PFSK-1 (cell line): ENCODE measurements around the gene DGKA.

ENCODE experiments used
- POLR2AphosphoS5 ChIP-seq: IDR thresholded peaks from 2 replicates; pipeline ENCODE4 v1.6.1; 2012; ENCODE audit warnings: low read depth, mild to moderate bottlenecking, control low read depth, low read length, moderate library complexity
- SIN3A ChIP-seq: IDR thresholded peaks from 2 replicates; pipeline ENCODE4 v1.6.1; 2012; ENCODE audit warnings: mild to moderate bottlenecking, low read length, moderate library complexity, borderline replicate concordance; ENCODE audit not compliant: insufficient read depth
- TAF1 ChIP-seq: IDR thresholded peaks from 2 replicates; pipeline ENCODE4 v1.6.1; 2012; ENCODE audit warnings: low read length, control low read depth, borderline replicate concordance; ENCODE audit not compliant: insufficient read depth
- TF ChIP-seq, protein P1 (sequence below), 2 experiments: IDR thresholded peaks; 2 replicates each; pipeline versions ENCODE4 v1.6.1 to v1.8.0; 2011 to 2012; ENCODE audit warnings: low read depth in 2 of 2, low read length in 2 of 2, control low read depth in 1 of 2, inconsistent platforms in 1 of 2, mild to moderate bottlenecking in 1 of 2, moderate library complexity in 1 of 2; ENCODE audit not compliant: insufficient read depth in 1 of 2

DNA sequence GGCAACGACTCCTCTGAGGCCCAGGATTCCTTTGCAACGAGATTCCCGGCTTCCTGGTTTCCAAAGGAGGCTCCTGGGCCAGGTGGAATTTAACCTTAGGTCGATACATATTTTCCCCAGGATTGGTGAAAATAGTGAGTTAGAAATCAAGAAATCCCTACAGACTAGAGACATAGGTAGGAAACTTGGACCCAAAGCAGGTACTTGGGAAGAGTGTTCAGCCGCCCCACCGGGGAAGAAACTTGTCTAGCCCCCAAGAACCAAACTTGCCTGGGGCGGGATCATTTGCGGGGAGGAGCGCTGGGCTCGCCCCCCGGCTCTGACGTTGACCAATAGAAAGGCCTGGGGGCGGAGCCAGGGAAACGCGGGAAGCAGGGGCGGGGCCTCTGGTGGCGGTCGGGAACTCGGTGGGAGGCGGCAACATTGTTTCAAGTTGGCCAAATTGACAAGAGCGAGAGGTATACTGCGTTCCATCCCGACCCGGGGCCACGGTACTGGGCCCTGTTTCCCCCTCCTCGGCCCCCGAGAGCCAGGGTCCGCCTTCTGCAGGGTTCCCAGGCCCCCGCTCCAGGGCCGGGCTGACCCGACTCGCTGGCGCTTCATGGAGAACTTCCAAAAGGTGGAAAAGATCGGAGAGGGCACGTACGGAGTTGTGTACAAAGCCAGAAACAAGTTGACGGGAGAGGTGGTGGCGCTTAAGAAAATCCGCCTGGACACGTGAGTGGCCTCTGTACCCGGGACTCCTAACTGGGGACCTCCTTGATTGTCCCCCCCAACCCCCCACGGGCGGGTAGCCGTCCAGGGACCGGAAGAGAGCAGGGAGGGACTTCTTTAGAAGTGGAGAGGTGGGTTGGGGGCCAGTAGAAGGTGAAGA lies 35.7 kb downstream of the DGKA start, which contains the start of gene CDK2:
- TF ChIP-seq POLR2AphosphoS5: peak; percentile 59
- TF ChIP-seq, protein P1, sequence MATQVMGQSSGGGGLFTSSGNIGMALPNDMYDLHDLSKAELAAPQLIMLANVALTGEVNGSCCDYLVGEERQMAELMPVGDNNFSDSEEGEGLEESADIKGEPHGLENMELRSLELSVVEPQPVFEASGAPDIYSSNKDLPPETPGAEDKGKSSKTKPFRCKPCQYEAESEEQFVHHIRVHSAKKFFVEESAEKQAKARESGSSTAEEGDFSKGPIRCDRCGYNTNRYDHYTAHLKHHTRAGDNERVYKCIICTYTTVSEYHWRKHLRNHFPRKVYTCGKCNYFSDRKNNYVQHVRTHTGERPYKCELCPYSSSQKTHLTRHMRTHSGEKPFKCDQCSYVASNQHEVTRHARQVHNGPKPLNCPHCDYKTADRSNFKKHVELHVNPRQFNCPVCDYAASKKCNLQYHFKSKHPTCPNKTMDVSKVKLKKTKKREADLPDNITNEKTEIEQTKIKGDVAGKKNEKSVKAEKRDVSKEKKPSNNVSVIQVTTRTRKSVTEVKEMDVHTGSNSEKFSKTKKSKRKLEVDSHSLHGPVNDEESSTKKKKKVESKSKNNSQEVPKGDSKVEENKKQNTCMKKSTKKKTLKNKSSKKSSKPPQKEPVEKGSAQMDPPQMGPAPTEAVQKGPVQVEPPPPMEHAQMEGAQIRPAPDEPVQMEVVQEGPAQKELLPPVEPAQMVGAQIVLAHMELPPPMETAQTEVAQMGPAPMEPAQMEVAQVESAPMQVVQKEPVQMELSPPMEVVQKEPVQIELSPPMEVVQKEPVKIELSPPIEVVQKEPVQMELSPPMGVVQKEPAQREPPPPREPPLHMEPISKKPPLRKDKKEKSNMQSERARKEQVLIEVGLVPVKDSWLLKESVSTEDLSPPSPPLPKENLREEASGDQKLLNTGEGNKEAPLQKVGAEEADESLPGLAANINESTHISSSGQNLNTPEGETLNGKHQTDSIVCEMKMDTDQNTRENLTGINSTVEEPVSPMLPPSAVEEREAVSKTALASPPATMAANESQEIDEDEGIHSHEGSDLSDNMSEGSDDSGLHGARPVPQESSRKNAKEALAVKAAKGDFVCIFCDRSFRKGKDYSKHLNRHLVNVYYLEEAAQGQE (IDR thresholded peaks at IDR 0.05; ENCODE audit: insufficient read depth in 1 of 2, low read depth in 2 of 2, low read length in 2 of 2): no peak
- TF ChIP-seq SIN3A: 0 out of 2 replicates have a peak, but pooled peaks have one; percentile 18
- no peak for TF ChIP-seq TAF1
